ENCODE results near the gene PXDN.
"Not testable (repeated sequence)": the region's sequence is repeated elsewhere in the genome, so short reads cannot be mapped to it uniquely, and the experiment has no call there.

Gene PXDN

GRCh38 chr2:1634681-1635341, 109.5 kb downstream of the PXDN start:
- no peak overlapping the region for H3K27ac Mint-ChIP-seq
- no peak overlapping the region for H3K4me3 Mint-ChIP-seq
- no peak for ATAC-seq
- no peaks in the 10 kb centered on the region for H3K9me3 Mint-ChIP-seq
- H3K4me1 Mint-ChIP-seq, result no peaks in the 10 kb centered on the region
- peaks cover 14% of the 10 kb centered on the region for H3K27me3 Mint-ChIP-seq
- no peaks in the 10 kb centered on the region for H3K36me3 Mint-ChIP-seq

GRCh38 chr2:1633936-1634587, 110.3 kb downstream of the PXDN start:
- H3K27ac Mint-ChIP-seq, result no peak overlapping the region
- H3K4me3 Mint-ChIP-seq, result no peak overlapping the region
- no peaks in the 10 kb centered on the region for H3K4me1 Mint-ChIP-seq
- H3K27me3 Mint-ChIP-seq, result peaks cover 14% of the 10 kb centered on the region
- ATAC-seq, result no peak
- no peaks in the 10 kb centered on the region for H3K9me3 Mint-ChIP-seq
- H3K36me3 Mint-ChIP-seq, result no peaks in the 10 kb centered on the region

- Mint-ChIP-seq H3K4me1 (no peaks in the 10 kb centered on the region), H3K9me3 (peaks cover 4% of the 10 kb centered on the region)
Observed at GRCh38 chr2:1633092-1633671, 111.1 kb downstream of the PXDN start.

GRCh38 chr2:1632510-1632909, 111.8 kb downstream of the PXDN start:
- no peaks in the 10 kb centered on the region for H3K36me3 Mint-ChIP-seq
- no peak for ATAC-seq
- no peak overlapping the region for H3K27ac Mint-ChIP-seq
- H3K4me1 Mint-ChIP-seq, result no peaks in the 10 kb centered on the region
- H3K4me3 Mint-ChIP-seq, result no peak overlapping the region
- peaks cover 12% of the 10 kb centered on the region for H3K27me3 Mint-ChIP-seq
- H3K9me3 Mint-ChIP-seq, result peaks cover 4% of the 10 kb centered on the region

More at GRCh38 chr2:1633092-1633671, 111.1 kb downstream of the PXDN start:
- Mint-ChIP-seq H3K27me3 (peaks cover 14% of the 10 kb centered on the region), H3K36me3 (no peaks in the 10 kb centered on the region), H3K4me3 (no peak overlapping the region), H3K27ac (no peak overlapping the region)
- ATAC-seq, result no peak

- H3K27me3 Mint-ChIP-seq, result peaks cover 7% of the 10 kb centered on the region
- no peak overlapping the region for H3K4me3 Mint-ChIP-seq
- ATAC-seq, result no peak
- H3K36me3 Mint-ChIP-seq, result no peaks in the 10 kb centered on the region
- H3K9me3 Mint-ChIP-seq, result peaks cover 4% of the 10 kb centered on the region
- no peaks in the 10 kb centered on the region for H3K4me1 Mint-ChIP-seq
- H3K27ac Mint-ChIP-seq, result no peak overlapping the region
Observed at GRCh38 chr2:1632002-1632348, 112.3 kb downstream of the PXDN start.

GRCh38 chr2:1631292-1632001, 112.9 kb downstream of the PXDN start:
- ATAC-seq, result no peak
- Mint-ChIP-seq H3K27ac (no peak overlapping the region), H3K36me3 (no peaks in the 10 kb centered on the region), H3K4me1 (no peaks in the 10 kb centered on the region), H3K27me3 (peaks cover 2% of the 10 kb centered on the region), H3K9me3 (peaks cover 4% of the 10 kb centered on the region), H3K4me3 (no peak overlapping the region)

- no peaks in the 10 kb centered on the region for H3K36me3 Mint-ChIP-seq
- no peak overlapping the region for H3K27ac Mint-ChIP-seq
- H3K4me1 Mint-ChIP-seq, result no peaks in the 10 kb centered on the region
- no peaks in the 10 kb centered on the region for H3K27me3 Mint-ChIP-seq
- H3K4me3 Mint-ChIP-seq, result no peak overlapping the region
- H3K9me3 Mint-ChIP-seq, result peaks cover 4% of the 10 kb centered on the region
- no peak for ATAC-seq
Observed at GRCh38 chr2:1628893-1629292, 115.4 kb downstream of the PXDN start.

- H3K27me3 Mint-ChIP-seq, result no peaks in the 10 kb centered on the region
- H3K4me3 Mint-ChIP-seq, result no peak overlapping the region
Observed at GRCh38 chr2:1627628-1628381, 116.5 kb downstream of the PXDN start.

GRCh38 chr2:1626271-1626681, 118.0 kb downstream of the PXDN start:
- no peaks in the 10 kb centered on the region for H3K4me1 Mint-ChIP-seq
- no peaks in the 10 kb centered on the region for H3K27me3 Mint-ChIP-seq
- ATAC-seq, result no peak
- no peak overlapping the region for H3K27ac Mint-ChIP-seq
- no peaks in the 10 kb centered on the region for H3K36me3 Mint-ChIP-seq
- H3K9me3 Mint-ChIP-seq, result peaks cover 5% of the 10 kb centered on the region
- H3K4me3 Mint-ChIP-seq, result no peak overlapping the region

More at GRCh38 chr2:1627628-1628381, 116.5 kb downstream of the PXDN start:
- Mint-ChIP-seq H3K27ac (no peak overlapping the region), H3K4me1 (no peaks in the 10 kb centered on the region), H3K9me3 (peaks cover 4% of the 10 kb centered on the region), H3K36me3 (no peaks in the 10 kb centered on the region)
- ATAC-seq, result no peak

- Mint-ChIP-seq H3K27me3 (no peaks in the 10 kb centered on the region), H3K36me3 (no peaks in the 10 kb centered on the region), H3K27ac (no peak overlapping the region), H3K9me3 (peaks cover 10% of the 10 kb centered on the region), H3K4me3 (no peak overlapping the region), H3K4me1 (no peaks in the 10 kb centered on the region)
- ATAC-seq, result no peak
Observed at GRCh38 chr2:1625281-1626001, 118.9 kb downstream of the PXDN start.

GRCh38 chr2:1623906-1624445, 120.3 kb downstream of the PXDN start:
- no peak for ATAC-seq
- Mint-ChIP-seq H3K4me3 (no peak overlapping the region), H3K4me1 (no peaks in the 10 kb centered on the region), H3K9me3 (peaks cover 10% of the 10 kb centered on the region), H3K27me3 (no peaks in the 10 kb centered on the region), H3K36me3 (no peaks in the 10 kb centered on the region), H3K27ac (no peak overlapping the region)

GRCh38 chr2:1622521-1623200, 121.7 kb downstream of the PXDN start:
- ATAC-seq, result no peak
- H3K9me3 Mint-ChIP-seq, result peaks cover 6% of the 10 kb centered on the region
- no peaks in the 10 kb centered on the region for H3K36me3 Mint-ChIP-seq
- H3K4me3 Mint-ChIP-seq, result no peak overlapping the region
- H3K27ac Mint-ChIP-seq, result no peak overlapping the region
- H3K4me1 Mint-ChIP-seq, result no peaks in the 10 kb centered on the region
- H3K27me3 Mint-ChIP-seq, result no peaks in the 10 kb centered on the region

- not testable (repeated sequence) for H3K27ac Mint-ChIP-seq
Observed at GRCh38 chr2:1621976-1622375, 122.3 kb downstream of the PXDN start.

GRCh38 chr2:1621501-1621900, 122.8 kb downstream of the PXDN start:
- H3K36me3 Mint-ChIP-seq, result no peaks in the 10 kb centered on the region
- H3K27me3 Mint-ChIP-seq, result no peaks in the 10 kb centered on the region
- no peaks in the 10 kb centered on the region for H3K4me1 Mint-ChIP-seq
- H3K27ac Mint-ChIP-seq, result no peak overlapping the region
- H3K9me3 Mint-ChIP-seq, result peaks cover 6% of the 10 kb centered on the region
- no peak for ATAC-seq
- H3K4me3 Mint-ChIP-seq, result no peak overlapping the region

More at GRCh38 chr2:1621976-1622375, 122.3 kb downstream of the PXDN start:
- not testable (repeated sequence) for H3K9me3 Mint-ChIP-seq, H3K36me3 Mint-ChIP-seq, H3K4me3 Mint-ChIP-seq, H3K4me1 Mint-ChIP-seq, ATAC-seq, H3K27me3 Mint-ChIP-seq
